Measurements from ENCODE around the gene UFM1.

DNA sequence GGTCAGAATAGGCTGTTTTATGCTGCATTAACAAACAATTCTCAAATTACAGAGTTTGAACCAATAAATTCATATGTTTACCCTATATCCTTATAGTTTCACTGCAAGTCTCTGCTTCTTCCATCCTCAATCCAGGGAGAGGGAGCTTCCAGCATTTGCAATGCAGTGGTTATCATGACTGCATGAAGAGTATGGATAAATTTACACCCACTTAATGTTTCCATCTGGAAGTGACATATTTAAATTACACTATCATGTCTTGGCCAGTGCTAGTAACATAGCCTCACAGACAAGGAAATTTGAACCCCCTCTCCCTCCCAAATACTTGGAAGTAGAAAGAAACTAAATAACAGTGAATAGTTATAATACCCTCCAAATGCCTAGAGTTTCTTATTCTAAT lies 33.5 kb upstream of the UFM1 start:
- TF ChIP-seq EP300 (IDR thresholded peaks at IDR 0.05), result no peak
- TF ChIP-seq, protein P1, sequence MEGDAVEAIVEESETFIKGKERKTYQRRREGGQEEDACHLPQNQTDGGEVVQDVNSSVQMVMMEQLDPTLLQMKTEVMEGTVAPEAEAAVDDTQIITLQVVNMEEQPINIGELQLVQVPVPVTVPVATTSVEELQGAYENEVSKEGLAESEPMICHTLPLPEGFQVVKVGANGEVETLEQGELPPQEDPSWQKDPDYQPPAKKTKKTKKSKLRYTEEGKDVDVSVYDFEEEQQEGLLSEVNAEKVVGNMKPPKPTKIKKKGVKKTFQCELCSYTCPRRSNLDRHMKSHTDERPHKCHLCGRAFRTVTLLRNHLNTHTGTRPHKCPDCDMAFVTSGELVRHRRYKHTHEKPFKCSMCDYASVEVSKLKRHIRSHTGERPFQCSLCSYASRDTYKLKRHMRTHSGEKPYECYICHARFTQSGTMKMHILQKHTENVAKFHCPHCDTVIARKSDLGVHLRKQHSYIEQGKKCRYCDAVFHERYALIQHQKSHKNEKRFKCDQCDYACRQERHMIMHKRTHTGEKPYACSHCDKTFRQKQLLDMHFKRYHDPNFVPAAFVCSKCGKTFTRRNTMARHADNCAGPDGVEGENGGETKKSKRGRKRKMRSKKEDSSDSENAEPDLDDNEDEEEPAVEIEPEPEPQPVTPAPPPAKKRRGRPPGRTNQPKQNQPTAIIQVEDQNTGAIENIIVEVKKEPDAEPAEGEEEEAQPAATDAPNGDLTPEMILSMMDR (IDR thresholded peaks at IDR 0.05), result no peak
